ENCODE data around the gene GRM4.

Gene GRM4

GRCh38 chr6:33993653-33994471 lies 152.0 kb downstream of the GRM4 start:
- DNase-seq (ENCODE audit: low read depth) = no peak

GRCh38 chr6:33993091-33993490 lies 152.8 kb downstream of the GRM4 start:
- DNase-seq (ENCODE audit: low read depth) = no peak

GRCh38 chr6:33992191-33992590 lies 153.7 kb downstream of the GRM4 start:
- no peak for DNase-seq (ENCODE audit: low read depth)

GRCh38 chr6:33991610-33992009 lies 154.3 kb downstream of the GRM4 start:
- no peak for DNase-seq (ENCODE audit: low read depth)

GRCh38 chr6:33990061-33990541 lies 155.8 kb downstream of the GRM4 start:
- no peak for DNase-seq (ENCODE audit: low read depth)

GRCh38 chr6:33989016-33989854 lies 156.7 kb downstream of the GRM4 start:
- no peak for DNase-seq (ENCODE audit: low read depth)

GRCh38 chr6:33988121-33989015 lies 157.5 kb downstream of the GRM4 start:
- DNase-seq (ENCODE audit: low read depth) = no peak

GRCh38 chr6:33987531-33988021 lies 158.3 kb downstream of the GRM4 start:
- DNase-seq (ENCODE audit: low read depth) = no peak

- no peak for DNase-seq (ENCODE audit: low read depth)
These were observed 159.9 kb downstream of the GRM4 start for GRCh38 chr6:33985947-33986346.

- DNase-seq (ENCODE audit: low read depth) = no peak
These were observed 160.6 kb downstream of the GRM4 start for GRCh38 chr6:33985313-33985751.

- no peak for DNase-seq (ENCODE audit: low read depth)
These were observed 161.2 kb downstream of the GRM4 start for GRCh38 chr6:33984466-33985312.

GRCh38 chr6:33983721-33984465 lies 162.0 kb downstream of the GRM4 start:
- no peak for DNase-seq (ENCODE audit: low read depth)

- DNase-seq (ENCODE audit: low read depth) = no peak
These were observed 162.7 kb downstream of the GRM4 start for GRCh38 chr6:33983109-33983716.

GRCh38 chr6:33981861-33982260 lies 164.0 kb downstream of the GRM4 start:
- DNase-seq (ENCODE audit: low read depth) = no peak

GRCh38 chr6:33981421-33981820 lies 164.5 kb downstream of the GRM4 start:
- DNase-seq (ENCODE audit: low read depth) = no peak

GRCh38 chr6:33980176-33981175 lies 165.4 kb downstream of the GRM4 start:
- no peak for DNase-seq (ENCODE audit: low read depth)

- no peak for DNase-seq (ENCODE audit: low read depth)
These were observed 166.1 kb downstream of the GRM4 start for GRCh38 chr6:33979750-33980149.

- DNase-seq (ENCODE audit: low read depth) = no peak
These were observed 167.3 kb downstream of the GRM4 start for GRCh38 chr6:33978412-33979150.

All from activated T-cell treated with anti-CD3 and anti-CD28 coated beads for 1 hour (primary cell).